Activated T-cell treated with anti-CD3 and anti-CD28 coated beads for 48 hours (primary cell): ENCODE data around the gene TGFB2.
A peak's percentile ranks its signal among the peaks of the same experiment; 100 is the strongest.

ENCODE experiments used
- DNase-seq: peaks from one replicate; pipeline ENCODE4 v3.0.0-alpha.2; 2020; ENCODE audit warnings: low read depth

The TGFB2 gene

DNA sequence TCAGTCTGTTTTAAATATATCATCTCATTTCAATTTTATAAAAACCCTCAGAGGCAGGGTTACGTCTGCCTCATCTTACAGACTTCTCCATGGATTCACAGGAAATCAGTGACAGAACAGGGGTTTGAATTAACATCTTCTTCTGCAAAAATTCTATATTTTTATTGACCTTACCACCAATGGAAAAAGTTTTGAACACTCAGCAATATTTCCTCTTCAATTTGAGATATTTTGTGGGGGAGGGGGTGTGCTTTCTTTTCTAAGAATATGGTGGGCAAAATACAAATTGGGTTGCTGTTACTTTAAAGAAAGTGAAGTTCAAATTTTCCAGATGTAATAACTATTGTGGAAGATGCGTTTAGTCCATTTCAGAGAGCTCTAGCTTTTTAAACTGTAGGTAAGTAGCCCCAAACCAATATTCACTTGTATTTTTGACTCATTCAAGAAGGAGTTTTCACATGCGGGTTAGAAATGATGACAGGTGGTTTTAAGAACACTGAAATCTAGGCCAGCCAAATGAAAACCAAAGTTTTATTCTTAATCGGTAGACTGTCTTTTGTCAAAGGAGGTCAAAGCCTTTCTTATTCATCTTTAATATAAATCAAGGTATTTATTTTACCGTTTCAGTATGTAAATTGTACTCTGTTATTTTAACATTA, 17.4 kb downstream of the TGFB2 start:
- DNase-seq = no peak

- no peak for DNase-seq
Measured at GRCh38 chr1:218363141-218363540, 18.0 kb downstream of the TGFB2 start.

GRCh38 chr1:218364028-218364710, 19.0 kb downstream of the TGFB2 start:
- DNase-seq = no peak

GRCh38 chr1:218365226-218365999, 20.3 kb downstream of the TGFB2 start:
- DNase-seq = no peak

DNA sequence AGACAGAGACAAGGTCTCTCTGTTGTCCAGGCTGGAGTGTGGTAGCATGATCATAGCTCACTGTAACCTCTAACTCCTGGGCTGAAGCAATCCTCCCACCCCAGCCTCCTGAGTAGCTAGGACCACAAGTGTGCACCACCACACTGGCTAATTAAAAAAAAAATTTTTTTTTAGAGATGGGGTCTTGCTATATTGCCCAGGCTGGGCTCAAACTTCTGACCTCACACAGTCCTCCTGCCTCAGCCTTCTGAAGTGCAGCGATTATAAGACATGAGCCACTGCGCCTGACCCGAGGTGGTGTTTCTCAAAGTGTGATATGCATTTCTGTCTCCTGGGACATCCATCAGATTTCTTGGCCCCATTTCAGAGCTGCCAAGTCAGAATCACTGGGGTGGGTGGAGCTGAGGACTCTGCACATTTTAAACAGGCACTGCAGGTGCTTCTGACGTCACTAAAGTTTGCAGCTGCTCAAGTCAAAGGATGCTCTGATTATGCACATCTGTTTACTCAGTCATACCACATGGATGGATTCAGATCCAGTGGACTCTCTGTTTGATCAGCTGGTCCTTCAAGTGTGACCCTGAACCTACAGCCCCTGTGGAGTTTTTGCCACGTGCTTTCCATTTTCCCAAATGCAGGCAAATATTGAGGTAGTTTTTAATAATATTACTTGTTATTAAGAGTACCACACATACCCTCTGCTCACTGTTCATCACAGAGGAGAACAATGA, 21.4 kb downstream of the TGFB2 start:
- DNase-seq = no peak

DNA sequence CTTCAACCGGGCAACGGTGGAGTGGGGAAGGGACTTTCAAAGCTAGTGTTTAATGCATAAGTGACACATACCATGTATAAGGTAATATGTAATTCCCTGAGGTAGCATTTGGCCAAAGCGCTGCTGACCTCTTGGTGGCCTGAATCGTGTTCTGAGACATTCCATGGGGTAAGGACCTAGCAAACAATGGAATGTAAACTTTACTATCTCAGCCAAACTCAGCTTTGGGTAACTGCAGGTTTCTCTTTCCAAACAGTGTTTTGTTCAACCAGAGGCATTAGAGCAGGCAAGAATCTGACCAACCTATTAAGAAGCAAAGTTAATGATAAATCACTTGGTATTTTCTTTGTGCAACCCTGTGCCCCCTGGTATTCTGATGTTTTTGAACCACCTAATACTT, 22.0 kb downstream of the TGFB2 start:
- DNase-seq = no peak

DNA sequence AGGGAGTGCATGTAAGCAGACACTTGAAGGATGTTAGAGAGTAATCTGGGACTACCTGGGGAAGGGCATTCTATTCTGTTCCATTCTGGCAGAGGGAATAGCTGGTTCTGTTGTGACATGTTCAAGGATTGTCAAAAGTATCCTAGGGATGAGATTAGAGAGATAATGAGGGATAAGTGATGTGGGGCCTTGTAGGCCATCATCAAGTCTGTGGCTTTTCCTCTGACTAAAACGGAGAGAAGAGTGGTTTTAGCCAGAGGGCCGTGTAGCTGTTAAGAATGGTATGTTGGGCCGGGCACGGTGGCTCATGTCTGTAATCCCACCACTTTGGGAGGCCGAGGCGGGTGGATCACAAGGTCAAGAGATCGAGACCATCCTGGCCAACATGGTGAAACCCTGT, 23.6 kb downstream of the TGFB2 start:
- DNase-seq = no peak

- DNase-seq = no peak
Measured at GRCh38 chr1:218369688-218370511, 24.8 kb downstream of the TGFB2 start.

DNA sequence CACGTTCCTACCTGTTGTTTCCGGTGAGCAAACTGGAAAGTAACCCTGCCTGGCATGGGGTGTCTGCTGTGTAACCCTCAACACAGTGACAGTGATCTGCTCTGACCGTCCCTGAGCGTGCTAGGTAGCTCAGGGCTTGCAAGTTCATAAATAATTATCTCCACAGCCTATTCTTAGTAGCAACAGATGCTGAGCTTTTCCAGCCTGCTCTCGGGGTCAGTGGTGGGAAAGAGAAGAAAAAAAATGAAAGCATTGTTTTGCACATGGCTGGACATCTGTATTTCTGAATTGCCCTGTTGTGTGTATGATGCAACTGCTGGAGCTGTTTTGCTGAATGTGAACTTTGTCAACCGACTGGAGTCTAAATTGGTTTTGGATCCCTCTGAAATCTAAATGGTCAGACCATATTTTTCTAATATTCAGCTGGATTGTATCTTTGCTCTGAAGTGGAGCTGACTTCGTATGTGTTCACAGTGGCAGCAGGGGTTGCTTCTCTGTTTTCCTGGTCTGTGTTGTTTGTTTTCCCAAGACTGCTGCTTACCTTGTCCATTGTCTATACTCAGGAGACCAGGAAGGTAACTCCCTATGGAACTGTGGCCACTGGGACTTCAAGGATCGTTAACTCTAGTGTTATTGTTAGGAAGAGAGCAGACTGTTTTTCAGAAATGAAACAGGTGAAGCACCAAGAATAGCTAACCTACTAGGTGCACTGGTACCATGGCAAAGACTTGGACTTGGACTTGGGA, 27.0 kb downstream of the TGFB2 start:
- DNase-seq = no peak

DNA sequence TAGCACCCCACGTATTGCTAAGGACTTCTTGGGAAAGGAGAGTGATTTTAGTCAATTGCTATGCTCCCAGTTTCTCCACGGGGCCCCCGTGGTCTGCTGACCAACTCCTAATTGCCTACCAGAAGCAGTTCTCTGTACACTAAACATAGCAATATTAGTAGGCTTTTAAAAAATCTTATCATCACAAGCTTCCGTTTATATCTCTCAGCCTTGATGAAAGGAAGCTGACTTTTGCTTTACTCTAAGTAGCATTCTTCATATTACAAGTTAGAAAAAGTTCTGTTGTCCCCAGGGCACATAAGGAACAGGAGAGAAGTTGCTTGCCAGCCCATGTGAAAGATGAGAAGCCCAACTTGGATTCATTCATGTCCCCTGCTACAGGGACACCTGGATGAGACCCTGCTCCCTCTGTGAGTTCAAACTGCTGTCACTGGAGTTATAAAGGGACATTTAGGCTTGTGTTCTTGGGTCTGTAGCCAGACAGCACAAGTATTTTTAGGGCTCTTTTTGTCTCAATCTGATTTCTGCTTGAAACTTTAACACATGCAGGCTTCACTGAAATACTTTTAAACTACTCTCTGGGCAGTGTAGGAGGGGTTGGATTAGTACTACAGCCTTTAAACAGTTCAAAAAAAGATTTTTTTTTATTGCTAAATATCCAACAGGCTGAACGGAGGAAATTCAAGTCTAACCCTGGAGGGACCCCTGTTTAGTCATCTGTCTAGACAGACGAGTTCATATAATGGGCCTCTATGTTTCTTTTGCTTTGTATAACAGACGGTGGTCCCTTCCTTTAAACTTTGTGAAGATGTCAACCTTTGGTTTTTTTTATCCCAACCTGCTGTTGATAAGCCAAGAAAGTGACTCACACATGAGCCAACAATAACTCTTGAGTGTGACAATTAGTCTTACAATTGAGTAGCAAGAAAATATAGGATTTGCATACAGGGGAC, 29.5 kb downstream of the TGFB2 start:
- no peak for DNase-seq

- DNase-seq = no peak
Measured at GRCh38 chr1:218376722-218377121, 31.6 kb downstream of the TGFB2 start.

- peak; percentile 54 for DNase-seq
Measured at GRCh38 chr1:218377143-218377660, 32.1 kb downstream of the TGFB2 start.

GRCh38 chr1:218380125-218380977, 35.2 kb downstream of the TGFB2 start:
- DNase-seq = no peak

DNA sequence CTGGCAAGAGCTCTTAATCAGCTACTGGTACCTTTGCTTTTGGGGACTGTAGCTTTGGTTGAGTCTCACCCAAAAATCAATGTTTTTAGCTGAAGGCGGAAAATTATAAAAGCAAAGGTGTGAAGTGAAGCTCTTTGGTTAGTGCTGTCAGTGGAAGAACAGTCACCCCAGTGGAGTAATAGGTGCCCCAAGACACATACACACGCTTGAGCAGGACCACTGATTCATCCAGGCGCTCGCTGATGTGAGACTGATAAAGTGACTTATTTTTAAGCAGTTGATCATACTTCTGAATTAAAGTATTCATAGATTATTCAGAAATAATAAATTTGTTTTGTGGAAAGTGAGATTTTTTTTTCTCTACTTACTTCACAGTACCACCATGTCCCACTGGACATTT, 37.1 kb downstream of the TGFB2 start:
- no peak for DNase-seq

DNA sequence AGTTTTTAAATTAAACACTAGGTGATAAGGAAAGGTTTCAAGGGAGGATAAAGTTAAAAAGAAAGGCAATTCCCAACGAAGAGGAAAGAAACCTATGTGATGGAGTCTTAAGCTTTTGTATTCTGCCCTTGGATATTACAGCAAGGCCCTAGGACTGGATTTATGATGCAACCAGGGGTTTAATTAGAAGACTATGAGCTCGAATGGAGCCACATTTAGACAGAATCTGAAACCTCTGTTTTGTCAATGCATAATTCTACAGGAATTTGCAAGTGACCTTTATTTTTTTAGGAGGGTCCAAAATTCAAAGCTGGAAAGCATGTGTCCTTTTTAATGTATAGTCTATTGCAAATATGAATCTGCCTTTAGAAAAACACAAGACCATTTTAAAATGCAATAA, 37.9 kb downstream of the TGFB2 start:
- DNase-seq = no peak

GRCh38 chr1:218383681-218384080, 38.5 kb downstream of the TGFB2 start:
- no peak for DNase-seq

DNA sequence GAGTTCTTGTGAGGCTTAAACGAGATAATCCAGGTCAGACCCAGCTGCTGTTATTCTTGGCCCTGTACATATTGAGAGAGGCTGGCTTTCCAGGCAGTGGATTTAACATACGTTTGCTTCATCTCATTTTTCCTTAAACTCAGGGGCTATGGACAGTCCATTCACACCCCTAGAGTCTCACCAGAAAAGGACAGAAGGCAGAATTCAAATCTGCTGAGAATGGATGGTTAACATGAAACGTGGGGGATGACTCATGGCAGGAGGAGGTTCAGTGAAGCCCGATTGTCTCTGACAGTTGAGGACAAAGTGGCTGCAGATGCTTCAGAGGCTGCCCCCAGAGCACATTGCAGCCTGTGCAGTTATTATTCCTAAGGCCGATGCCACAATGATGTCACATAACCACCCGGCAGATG, 39.5 kb downstream of the TGFB2 start:
- no peak for DNase-seq

GRCh38 chr1:218388591-218388990, 43.5 kb downstream of the TGFB2 start:
- no peak for DNase-seq

- DNase-seq = no peak
Measured at GRCh38 chr1:218390618-218391017, 45.5 kb downstream of the TGFB2 start.
